Coronary artery (tissue), 2 donors: ENCODE results near the gene PXYLP1.
"Not testable (repeated sequence)": the region's sequence is repeated elsewhere in the genome, so short reads cannot be mapped to it uniquely, and the experiment has no call there.

Experiments
- DNase-seq: peaks from one replicate; pipeline ENCODE4 v3.0.0-alpha.2; 2017; ENCODE audit warnings: low spot score
- H3K27ac ChIP-seq, 2 donors: fragments of 200-600 bp; sonication (generic); one replicate each; pipeline ENCODE4 v1.5.1; 2016 to 2019
- H3K4me3 ChIP-seq: fragments of 200-600 bp; sonication (generic); 2 replicates; pipeline ENCODE4 v1.5.1; 2016; ENCODE audit warnings: mild to moderate bottlenecking, moderate library complexity
- CTCF ChIP-seq: fragments of 200-600 bp; sonication (generic); IDR thresholded peaks from one replicate; pipeline ENCODE4 v1.5.1; 2019; ENCODE audit warnings: antibody characterized with exemption

Gene PXYLP1

GRCh38 chr3:141311170-141311495, 79.5 kb downstream of the PXYLP1 start:
- Histone ChIP-seq H3K27ac (peak overlapping the region; percentile 67 to 86), H3K4me3 (peak overlapping the region; percentile 83)
- no peak for DNase-seq
- no peak for TF ChIP-seq CTCF

GRCh38 chr3:141311496-141312353, 80.1 kb downstream of the PXYLP1 start:
- Histone ChIP-seq H3K27ac (peak overlapping the region; percentile 67 to 86), H3K4me3 (peak overlapping the region; percentile 83)
- DNase-seq: peak; percentile 99
- TF ChIP-seq CTCF: peak; percentile 49

- no peak for DNase-seq
- Histone ChIP-seq H3K4me3 (peak overlapping the region; percentile 83), H3K27ac (peak overlapping the region in 1 of 2 donors; percentile 86)
- TF ChIP-seq CTCF: no peak
Measured at GRCh38 chr3:141312354-141313092, 80.9 kb downstream of the PXYLP1 start.

- no peak overlapping the region for H3K4me3 ChIP-seq
- no peak for DNase-seq
- no peak overlapping the region for H3K27ac ChIP-seq
- no peak for TF ChIP-seq CTCF
Measured at GRCh38 chr3:141313093-141313683, 81.6 kb downstream of the PXYLP1 start.

- H3K4me3 ChIP-seq, DNase-seq, H3K27ac ChIP-seq: not testable (repeated sequence)
Measured at GRCh38 chr3:141314415-141314814, 82.8 kb downstream of the PXYLP1 start.

GRCh38 chr3:141316851-141317250, 85.2 kb downstream of the PXYLP1 start:
- TF ChIP-seq CTCF: no peak
- no peak overlapping the region for H3K27ac ChIP-seq
- no peak for DNase-seq
- no peak overlapping the region for H3K4me3 ChIP-seq

GRCh38 chr3:141320399-141321108, 88.9 kb downstream of the PXYLP1 start:
- Histone ChIP-seq H3K27ac (no peak overlapping the region), H3K4me3 (no peak overlapping the region)
- no peak for DNase-seq
- no peak for TF ChIP-seq CTCF
